Left forelimb (tissue), 1 donor: Measurements from ENCODE around the gene NRG3.
"Not testable (repeated sequence)": the region's sequence is repeated elsewhere in the genome, so short reads cannot be mapped to it uniquely, and the experiment has no call there.

Experiments
- DNase-seq: peaks from one replicate; pipeline ENCODE4 v3.0.0-alpha.2; 2018; ENCODE audit warnings: low spot score

NRG3 gene

GRCh38 chr10:82282782-82283456 lies 407.9 kb downstream of the NRG3 start:
- no peak for DNase-seq

- DNase-seq, result no peak
Observed at GRCh38 chr10:82284180-82284579, 409.2 kb downstream of the NRG3 start.

GRCh38 chr10:82288461-82288881 lies 413.5 kb downstream of the NRG3 start:
- no peak for DNase-seq

- DNase-seq, result no peak
Observed at GRCh38 chr10:82289945-82290344, 415.0 kb downstream of the NRG3 start.

GRCh38 chr10:82294874-82295378 lies 419.9 kb downstream of the NRG3 start:
- DNase-seq, result no peak

- no peak for DNase-seq
Observed at GRCh38 chr10:82308641-82309040, 433.6 kb downstream of the NRG3 start.

GRCh38 chr10:82310839-82311238 lies 435.8 kb downstream of the NRG3 start:
- DNase-seq, result no peak

GRCh38 chr10:82313401-82313800 lies 438.4 kb downstream of the NRG3 start:
- DNase-seq, result no peak

GRCh38 chr10:82318534-82318933 lies 443.5 kb downstream of the NRG3 start:
- no peak for DNase-seq

GRCh38 chr10:82319074-82319473 lies 444.1 kb downstream of the NRG3 start:
- DNase-seq, result no peak

GRCh38 chr10:82319562-82319961 lies 444.6 kb downstream of the NRG3 start:
- DNase-seq, result peak; percentile 66

GRCh38 chr10:82321724-82322123 lies 446.7 kb downstream of the NRG3 start:
- DNase-seq, result no peak

GRCh38 chr10:82331716-82332115 lies 456.7 kb downstream of the NRG3 start:
- no peak for DNase-seq

- no peak for DNase-seq
Observed at GRCh38 chr10:82335831-82336230, 460.8 kb downstream of the NRG3 start.

- no peak for DNase-seq
Observed at GRCh38 chr10:82340166-82340565, 465.2 kb downstream of the NRG3 start.

GRCh38 chr10:82349590-82349989 lies 474.6 kb downstream of the NRG3 start:
- DNase-seq, result not testable (repeated sequence)

GRCh38 chr10:82353381-82353780 lies 478.4 kb downstream of the NRG3 start:
- no peak for DNase-seq

- no peak for DNase-seq
Observed at GRCh38 chr10:82358486-82359099, 483.6 kb downstream of the NRG3 start.

GRCh38 chr10:82361256-82361655 lies 486.3 kb downstream of the NRG3 start:
- no peak for DNase-seq

- no peak for DNase-seq
Observed at GRCh38 chr10:82377608-82378007, 502.6 kb downstream of the NRG3 start.

GRCh38 chr10:82378146-82378545 lies 503.2 kb downstream of the NRG3 start:
- DNase-seq, result no peak

GRCh38 chr10:82383350-82383749 lies 508.4 kb downstream of the NRG3 start:
- DNase-seq, result no peak

- DNase-seq, result no peak
Observed at GRCh38 chr10:82390866-82391658, 516.1 kb downstream of the NRG3 start.
